Activated CD4-positive, alpha-beta T cell treated with anti-CD3 and anti-CD28 coated beads, Interleukin-2, amount 10 ng/mL, durations not matched to agents 24 days and 14 days (primary cell): ENCODE results near the gene ARHGAP30. TPM values are rescaled to one million over a fixed set of nuclear protein-coding genes. Genes with fewer than 3 reads are reported as not detected.
"Not testable (repeated sequence)": the region's sequence is repeated elsewhere in the genome, so short reads cannot be mapped to it uniquely, and the experiment has no call there.

Experiments
- DNase-seq: peaks from one replicate; pipeline ENCODE4 v3.0.0; 2022
- H3K27ac Mint-ChIP-seq: one replicate; pipeline ENCODE4 v1.8.0; 2022; ENCODE audit warnings: mild to moderate bottlenecking, mixed read lengths
- H3K27me3 Mint-ChIP-seq: one replicate; pipeline ENCODE4 v1.8.0; 2022; ENCODE audit warnings: mixed read lengths
- H3K36me3 Mint-ChIP-seq: one replicate; pipeline ENCODE4 v1.8.0; 2022; ENCODE audit warnings: low read depth, mild to moderate bottlenecking, mixed read lengths
- H3K4me1 Mint-ChIP-seq: one replicate; pipeline ENCODE4 v1.8.0; 2021; ENCODE audit warnings: mixed read lengths
- H3K4me3 Mint-ChIP-seq: one replicate; pipeline ENCODE4 v1.8.0; 2022; ENCODE audit warnings: mild to moderate bottlenecking, moderate library complexity, mixed read lengths
- H3K9me3 Mint-ChIP-seq: one replicate; pipeline ENCODE4 v1.8.0; 2021; ENCODE audit warnings: mixed read lengths
- intact Hi-C: fragments of 100-400 bp; cut with micrococcal nuclease; formaldehyde crosslinking; loops from one replicate; pipeline ENCODE4 v1.15.1; 2023
- total RNA-seq: library from RNA; stranded (reverse); gene quantifications from 2 replicates; pipeline ENCODE4 v1.2.3, GENCODE V29; 2022

ARHGAP30 gene
- total RNA-seq, 1 donor from 2014 or later = 139 TPM

DNA sequence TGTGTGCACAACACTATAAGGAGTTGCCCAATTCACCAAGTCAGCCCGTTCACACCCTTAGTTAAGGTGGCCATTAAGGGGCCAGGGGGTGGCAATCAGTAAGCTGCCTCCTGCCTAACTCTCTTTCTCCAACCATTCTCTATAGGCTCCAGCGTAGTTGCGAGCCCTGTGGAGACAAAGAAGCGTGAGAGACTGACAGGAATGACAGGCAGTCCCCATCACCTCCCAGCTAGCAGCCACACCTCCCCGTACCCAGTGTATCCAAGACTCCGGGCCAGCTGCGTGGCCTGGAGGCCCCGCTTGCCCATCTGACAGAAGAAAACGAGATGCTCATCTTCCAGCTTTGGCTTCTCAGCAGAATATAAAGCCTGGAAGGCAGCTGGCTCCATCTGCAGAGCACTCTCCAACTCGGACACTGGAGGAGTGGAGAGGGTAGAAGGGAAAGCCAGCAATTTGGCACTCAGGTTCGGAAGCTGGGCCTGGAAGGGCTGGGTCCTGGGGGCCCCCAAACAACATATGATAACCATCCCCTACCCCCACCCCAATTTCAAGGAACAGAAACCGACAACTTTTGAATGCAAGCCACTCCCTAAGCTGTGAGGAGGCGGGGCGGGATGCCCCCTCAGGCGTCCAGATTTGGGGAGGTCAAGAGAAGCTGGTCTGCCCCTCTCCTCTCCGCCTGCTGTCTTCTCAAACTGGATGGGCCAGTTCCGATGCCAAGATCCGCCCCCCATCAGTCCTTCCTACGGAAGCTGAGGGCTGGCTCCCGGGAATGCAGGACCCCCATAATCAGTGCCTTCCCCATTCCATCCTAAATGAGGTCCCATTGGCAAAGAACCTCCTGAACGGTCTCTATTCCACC, 31.8 kb downstream of the ARHGAP30 start:
- intact Hi-C loops = loop anchor here (2.0 kb wide), 1 partner anchor 17 kb away; the partner anchor contains the start of gene F11R
- Mint-ChIP-seq H3K36me3 (peaks cover 41% of the 10 kb centered on the region), H3K4me1 (peaks cover 31% of the 10 kb centered on the region), H3K27ac (peak overlapping the region; percentile 93), H3K4me3 (peak overlapping the region; percentile 97), H3K27me3 (no peaks in the 10 kb centered on the region), H3K9me3 (no peaks in the 10 kb centered on the region)
- DNase-seq = no peak

- Mint-ChIP-seq H3K27ac (no peak overlapping the region), H3K36me3 (peaks cover 14% of the 10 kb centered on the region), H3K4me3 (no peak overlapping the region), H3K4me1 (peaks cover 18% of the 10 kb centered on the region), H3K9me3 (no peaks in the 10 kb centered on the region), H3K27me3 (no peaks in the 10 kb centered on the region)
- no peak for DNase-seq
- intact Hi-C loops = no loop called here
Observed at GRCh38 chr1:161033751-161034150, 35.9 kb downstream of the ARHGAP30 start.

GRCh38 chr1:161032409-161032808, 37.3 kb downstream of the ARHGAP30 start:
- peaks cover 13% of the 10 kb centered on the region for H3K4me1 Mint-ChIP-seq
- peak overlapping the region; percentile 67 for H3K27ac Mint-ChIP-seq
- peak overlapping the region; percentile 25 for H3K4me3 Mint-ChIP-seq
- H3K36me3 Mint-ChIP-seq = peaks cover 14% of the 10 kb centered on the region
- intact Hi-C loops = no loop called here
- H3K27me3 Mint-ChIP-seq = no peaks in the 10 kb centered on the region
- H3K9me3 Mint-ChIP-seq = no peaks in the 10 kb centered on the region
- no peak for DNase-seq

DNA sequence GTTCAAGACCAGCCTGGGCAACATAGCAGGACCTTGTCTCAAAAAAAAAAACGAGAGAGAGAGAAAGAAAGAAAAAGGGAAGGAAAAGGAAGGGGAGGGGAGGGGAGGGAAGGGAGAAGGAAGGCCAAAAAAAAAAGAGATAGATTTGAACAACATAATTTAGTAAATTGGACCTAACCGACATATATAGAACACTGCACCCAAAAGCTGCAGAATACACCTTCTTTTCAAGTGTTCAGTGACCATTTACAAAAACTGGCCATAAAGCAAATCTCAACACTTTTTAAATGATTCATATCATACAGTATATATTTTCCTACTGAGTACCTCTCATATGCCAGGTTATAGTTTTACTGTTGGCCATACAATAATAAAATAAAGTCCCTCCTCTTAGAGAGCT, 37.8 kb downstream of the ARHGAP30 start:
- H3K27me3 Mint-ChIP-seq = no peaks in the 10 kb centered on the region
- intact Hi-C loops = no loop called here
- no peak overlapping the region for H3K4me3 Mint-ChIP-seq
- H3K9me3 Mint-ChIP-seq = peaks cover 4% of the 10 kb centered on the region
- peaks cover 16% of the 10 kb centered on the region for H3K4me1 Mint-ChIP-seq
- no peak for DNase-seq
- H3K27ac Mint-ChIP-seq = no peak overlapping the region
- peaks cover 16% of the 10 kb centered on the region for H3K36me3 Mint-ChIP-seq

GRCh38 chr1:161029466-161029865, 40.2 kb downstream of the ARHGAP30 start:
- H3K27ac Mint-ChIP-seq, H3K27me3 Mint-ChIP-seq, H3K9me3 Mint-ChIP-seq, DNase-seq, intact Hi-C loops, H3K4me3 Mint-ChIP-seq: not testable (repeated sequence)
- H3K36me3 Mint-ChIP-seq = peaks cover 21% of the 10 kb centered on the region
- H3K4me1 Mint-ChIP-seq = peaks cover 19% of the 10 kb centered on the region

GRCh38 chr1:161026954-161027353, 42.7 kb downstream of the ARHGAP30 start:
- H3K4me1 Mint-ChIP-seq, intact Hi-C loops, H3K4me3 Mint-ChIP-seq, H3K9me3 Mint-ChIP-seq, DNase-seq, H3K27me3 Mint-ChIP-seq: not testable (repeated sequence)
- Mint-ChIP-seq H3K27ac (peak overlapping the region; percentile 2), H3K36me3 (peaks cover 16% of the 10 kb centered on the region)

DNA sequence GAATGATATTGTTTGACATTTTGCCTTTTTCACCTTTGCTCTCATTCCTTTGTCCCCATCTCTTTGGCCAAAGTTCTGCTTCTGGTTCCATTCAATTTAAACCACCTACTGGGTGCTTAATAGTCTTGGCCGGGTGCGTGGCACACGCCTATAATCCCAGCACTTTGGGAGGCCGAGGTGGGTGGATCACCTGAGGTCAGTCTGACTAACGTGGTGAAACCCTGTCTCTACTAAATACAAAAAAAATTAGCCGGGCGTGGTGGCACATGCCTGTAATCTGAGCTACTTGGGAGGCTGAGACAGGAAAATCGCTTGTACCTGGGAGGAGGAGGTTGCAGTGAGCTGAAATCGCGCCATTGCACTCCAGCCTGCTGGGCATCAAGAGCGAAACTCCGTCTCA, 47.3 kb downstream of the ARHGAP30 start:
- intact Hi-C loops = loop anchor here (1.0 kb wide), 1 partner anchor 46 kb away; no protein-coding TSS in a partner anchor
- peaks cover 10% of the 10 kb centered on the region for H3K36me3 Mint-ChIP-seq
- not testable (repeated sequence) for H3K27me3 Mint-ChIP-seq, H3K9me3 Mint-ChIP-seq
- peaks cover 40% of the 10 kb centered on the region for H3K4me1 Mint-ChIP-seq
- DNase-seq = peak; percentile 53
- peak overlapping the region; percentile 52 for H3K27ac Mint-ChIP-seq
- H3K4me3 Mint-ChIP-seq = peak overlapping the region; percentile 40

- DNase-seq = no peak
- peak overlapping the region; percentile 94 for H3K4me3 Mint-ChIP-seq
- intact Hi-C loops = loop anchor here (1.0 to 2.0 kb wide), 3 partner anchors 9 to 46 kb away; partner anchors contain the start of gene TSTD1
- H3K36me3 Mint-ChIP-seq = peaks cover 7% of the 10 kb centered on the region
- peaks cover 3% of the 10 kb centered on the region for H3K9me3 Mint-ChIP-seq
- H3K27me3 Mint-ChIP-seq = no peaks in the 10 kb centered on the region
- H3K27ac Mint-ChIP-seq = peak overlapping the region; percentile 86
- H3K4me1 Mint-ChIP-seq = peaks cover 38% of the 10 kb centered on the region
Observed at GRCh38 chr1:161021970-161022353, 47.7 kb downstream of the ARHGAP30 start.

GRCh38 chr1:161021165-161021969, 48.3 kb downstream of the ARHGAP30 start:
- no peaks in the 10 kb centered on the region for H3K27me3 Mint-ChIP-seq
- peaks cover 38% of the 10 kb centered on the region for H3K4me1 Mint-ChIP-seq
- peaks cover 5% of the 10 kb centered on the region for H3K36me3 Mint-ChIP-seq
- intact Hi-C loops = loop anchor here (1.0 to 2.0 kb wide), 2 partner anchors 8 to 17 kb away; partner anchors contain the start of gene TSTD1
- H3K27ac Mint-ChIP-seq = peak overlapping the region; percentile 86
- no peaks in the 10 kb centered on the region for H3K9me3 Mint-ChIP-seq
- peak; percentile 94 for DNase-seq
- peak overlapping the region; percentile 94 for H3K4me3 Mint-ChIP-seq

DNA sequence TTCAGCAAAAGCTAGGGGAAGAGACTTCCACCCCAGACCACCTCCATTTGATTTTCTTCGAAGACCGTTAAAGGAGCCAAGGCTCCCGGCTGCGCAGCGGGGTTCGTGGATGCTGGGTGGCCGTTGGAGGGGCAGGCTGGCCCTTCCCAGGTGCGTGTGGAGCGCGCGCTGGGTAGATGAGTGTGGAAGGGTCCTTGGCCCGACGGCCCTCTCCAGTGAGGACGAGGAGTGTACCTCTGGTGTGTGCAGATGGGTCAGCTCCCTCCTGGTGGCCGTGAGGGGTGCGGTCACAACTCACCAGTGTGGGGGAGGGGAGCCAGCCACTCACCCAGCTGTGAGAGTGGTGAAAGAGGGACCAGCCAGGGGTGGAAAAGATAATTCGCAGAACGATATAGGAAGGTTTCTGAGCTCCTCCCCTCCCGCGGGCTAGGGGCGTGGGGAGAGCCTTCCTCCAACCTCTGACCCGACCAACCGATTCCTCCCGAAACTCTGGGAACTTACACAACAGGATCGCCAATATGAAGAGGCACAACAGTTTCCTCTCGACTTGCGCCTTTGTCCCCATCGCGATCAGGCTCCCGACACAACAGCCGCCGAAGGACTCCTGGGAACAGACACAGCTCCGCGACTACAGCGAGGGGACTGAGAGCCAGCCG, 49.1 kb downstream of the ARHGAP30 start, which contains the start of gene F11R:
F11R (minus strand) TSS at position 644 of the 656 bp plus-strand sequence; CDS start at position 565, 79 bp downstream.
- intact Hi-C loops = loop anchor here (1.0 to 2.0 kb wide), 2 partner anchors 7 to 18 kb away; partner anchors contain the start of gene TSTD1
- Mint-ChIP-seq H3K4me3 (peak within 1 kb of the TSS; percentile 94), H3K4me1 (peaks cover 38% of the 10 kb centered on the region), H3K27ac (peak within 1 kb of the TSS; percentile 86), H3K36me3 (peaks cover 5% of the 10 kb centered on the region), H3K27me3 (no peaks in the 10 kb centered on the region), H3K9me3 (no peaks in the 10 kb centered on the region)
- DNase-seq = peak; percentile 82

- Mint-ChIP-seq H3K4me1 (peaks cover 36% of the 10 kb centered on the region), H3K27me3 (no peaks in the 10 kb centered on the region), H3K36me3 (peaks cover 2% of the 10 kb centered on the region), H3K27ac (peak overlapping the region; percentile 86), H3K4me3 (peak overlapping the region; percentile 94), H3K9me3 (no peaks in the 10 kb centered on the region)
- peak; percentile 63 for DNase-seq
- intact Hi-C loops = loop anchor here (2.0 kb wide), 1 partner anchor 19 kb away; the partner anchor contains the start of gene TSTD1
Observed at GRCh38 chr1:161019751-161020495, 49.8 kb downstream of the ARHGAP30 start.

DNA sequence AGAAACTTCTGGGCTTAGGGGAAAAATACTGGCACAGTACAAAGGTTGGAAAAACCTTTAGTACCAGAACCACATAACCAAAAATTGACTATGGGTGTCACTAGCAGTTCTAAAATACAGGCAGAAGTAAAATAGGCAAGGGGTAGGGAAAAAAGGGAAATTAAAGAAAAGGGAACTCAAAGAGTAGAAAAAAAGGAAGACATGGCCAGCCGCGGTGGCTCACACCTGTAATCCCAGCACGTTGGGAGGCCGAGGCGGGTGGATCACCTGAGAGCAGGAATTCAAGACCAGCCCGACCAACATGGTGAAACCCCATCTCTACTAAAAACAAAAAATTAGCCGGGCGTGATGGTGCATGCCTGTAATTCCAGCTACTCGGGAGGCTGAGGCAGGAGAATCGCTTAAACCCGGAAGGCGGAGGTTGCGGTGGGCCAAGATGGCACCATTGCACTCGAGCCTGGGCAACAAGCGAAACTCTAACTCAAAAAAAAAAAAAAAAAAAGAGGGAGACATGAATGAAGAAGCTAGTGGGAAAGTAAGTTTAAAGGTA, 50.5 kb downstream of the ARHGAP30 start:
- H3K36me3 Mint-ChIP-seq, H3K27ac Mint-ChIP-seq, H3K9me3 Mint-ChIP-seq, H3K27me3 Mint-ChIP-seq, intact Hi-C loops, DNase-seq: not testable (repeated sequence)
- Mint-ChIP-seq H3K4me1 (peaks cover 36% of the 10 kb centered on the region), H3K4me3 (peak overlapping the region; percentile 66)

GRCh38 chr1:161018631-161018930, 51.1 kb downstream of the ARHGAP30 start:
- no peak for DNase-seq
- Mint-ChIP-seq H3K4me3 (no peak overlapping the region), H3K27me3 (no peaks in the 10 kb centered on the region), H3K27ac (no peak overlapping the region), H3K9me3 (no peaks in the 10 kb centered on the region), H3K36me3 (peaks cover 2% of the 10 kb centered on the region), H3K4me1 (peaks cover 42% of the 10 kb centered on the region)
- intact Hi-C loops = no loop called here
